GM12878 (cell line): ENCODE data around the gene SLC24A3. TPM values are rescaled to one million over a fixed set of nuclear protein-coding genes. Genes with fewer than 3 reads are reported as not detected.

Source experiments
- ATAC-seq: fragments of 200-7000 bp; cut with Tn5 transposase; 3 replicates; pipeline ENCODE4 v1.9.1; 2020; ENCODE audit warnings: mild to moderate bottlenecking, moderate library complexity
- BruUV-seq: library from RNA; stranded (reverse); fragments of 400-500 nt; replicated peaks from 2 replicates; lab custom pipeline; 2021; lab: Mats Ljungman, UMichigan
- CTCF ChIA-PET: fragments of 300-600 bp; sonication (Branson Sonifier 250); formaldehyde crosslinking; extraction: SDS; loops from one replicate; lab custom pipeline; 2021; ENCODE audit warnings: inconsistent platforms; lab: Yijun Ruan, JAX
- POLR2A ChIA-PET: fragments of 350-600 bp; formaldehyde crosslinking; extraction: SDS; loops from one replicate; lab custom pipeline; 2021; ENCODE audit warnings: inconsistent platforms; lab: Charles Lee
- RAD21 ChIA-PET: fragments of 300-600 bp; sonication (Branson Sonifier 250); formaldehyde crosslinking; loops from one replicate; lab custom pipeline; 2023; ENCODE audit warnings: antibody characterized with exemption; ENCODE audit not compliant: unreplicated experiment; lab: Charles Lee
- SMC1A ChIA-PET: fragments of 300-600 bp; sonication (Branson Sonifier 250); formaldehyde crosslinking; loops from one replicate; lab custom pipeline; 2023; ENCODE audit not compliant: unreplicated experiment, uncharacterized antibody; lab: Charles Lee
- DNase-seq: peaks from one replicate; pipeline ENCODE4 v3.0.0-alpha.2; 2011; ENCODE audit warnings: low read depth, low spot score
- FAIRE-seq: peaks from 3 replicates; lab custom pipeline; 2011; peaks lifted over from hg19 to GRCh38; lab: Jason Lieb, UNC
- H2AFZ ChIP-seq: 2 replicates; pipeline ENCODE4 v1.6.0; 2011; ENCODE audit warnings: low read depth, low read length, control low read depth; ENCODE audit not compliant: control insufficient read depth
- H3K27ac ChIP-seq: 2 replicates; pipeline ENCODE4 v1.5.1; 2011; ENCODE audit warnings: control low read depth; ENCODE audit not compliant: control insufficient read depth, insufficient read depth
- H3K27me3 ChIP-seq, 2 experiments: replicated peaks in 1 of 2; 2 replicates each; pipeline versions ENCODE4 v1.6.0 to v1.6.1; 2011; ENCODE audit warnings: low read length in 1 of 2; ENCODE audit not compliant: control insufficient read depth in 2 of 2, insufficient read depth in 2 of 2
- H3K36me3 ChIP-seq, 2 experiments: 2 replicates each; pipeline ENCODE4 v1.5.1; 2011; ENCODE audit warnings: low read length in 1 of 2; ENCODE audit not compliant: control insufficient read depth in 2 of 2, insufficient read depth in 2 of 2
- H3K4me1 ChIP-seq: 2 replicates; pipeline ENCODE4 v1.6.1; 2011; ENCODE audit warnings: mild to moderate bottlenecking, low read length, moderate library complexity, mixed read lengths; ENCODE audit not compliant: control insufficient read depth, insufficient read depth
- H3K4me2 ChIP-seq: 2 replicates; pipeline ENCODE4 v1.6.0; 2011; ENCODE audit warnings: control low read depth; ENCODE audit not compliant: control insufficient read depth, insufficient read depth
- H3K4me3 ChIP-seq: fragments of 200-600 bp; sonication (generic); 2 replicates; pipeline ENCODE4 v1.5.1; 2016
- H3K79me2 ChIP-seq: 2 replicates; pipeline ENCODE4 v1.6.0; 2011; ENCODE audit warnings: low read length; ENCODE audit not compliant: control insufficient read depth, insufficient read depth
- H3K9ac ChIP-seq: 2 replicates; pipeline ENCODE4 v1.8.0; 2011; ENCODE audit warnings: low read length, control low read depth, mixed read lengths; ENCODE audit not compliant: control insufficient read depth, insufficient read depth
- H3K9me3 ChIP-seq: replicated peaks from 3 replicates; pipeline ENCODE4 v1.5.1; 2011; ENCODE audit warnings: mild to moderate bottlenecking, low read length; ENCODE audit not compliant: control insufficient read depth, insufficient read depth
- H4K20me1 ChIP-seq: 2 replicates; pipeline ENCODE4 v1.6.0; 2011; ENCODE audit not compliant: control insufficient read depth, insufficient read depth
- BCL11A ChIP-seq: IDR thresholded peaks from 2 replicates; pipeline ENCODE4 v1.6.1; 2011; ENCODE audit warnings: low read depth, low read length
- CREB1 ChIP-seq: IDR thresholded peaks from 2 replicates; pipeline ENCODE4 v1.6.1; 2012; ENCODE audit warnings: low read depth, mild to moderate bottlenecking, inconsistent platforms
- E2F4 ChIP-seq: IDR thresholded peaks from 2 replicates; pipeline ENCODE4 v1.6.1; 2012; ENCODE audit warnings: low read depth, low read length, improper control_type of control experiment
- IKZF1 ChIP-seq: fragments of 450-650 bp; conservative IDR thresholded peaks from 2 replicates; pipeline ENCODE4 v1.6.1; 2017; ENCODE audit warnings: antibody characterized with exemption, mild to moderate bottlenecking
- IRF5 ChIP-seq: fragments of 450-650 bp; IDR thresholded peaks from 2 replicates; pipeline ENCODE4 v1.6.1; 2017; ENCODE audit warnings: borderline replicate concordance
- JUND ChIP-seq: IDR thresholded peaks from 2 replicates; pipeline ENCODE4 v1.6.1; 2012; ENCODE audit warnings: low read depth, mild to moderate bottlenecking, low read length, improper control_type of control experiment, moderate library complexity
- MTA3 ChIP-seq: IDR thresholded peaks from 2 replicates; pipeline ENCODE4 v1.6.1; 2012; ENCODE audit warnings: low read length, inconsistent platforms, borderline replicate concordance
- PKNOX1 ChIP-seq: fragments of 450-650 bp; IDR thresholded peaks from 2 replicates; pipeline ENCODE4 v1.6.1; 2016; ENCODE audit warnings: mild to moderate bottlenecking
- RAD21 ChIP-seq: IDR thresholded peaks from 2 replicates; pipeline ENCODE4 v1.6.1; 2011; ENCODE audit warnings: mild to moderate bottlenecking, low read depth, low read length, moderate library complexity; ENCODE audit not compliant: insufficient read depth
- SMAD5 ChIP-seq: IDR thresholded peaks from 2 replicates; pipeline ENCODE4 v1.6.1; 2016; ENCODE audit warnings: antibody characterized with exemption, low read depth
- TAF1 ChIP-seq: IDR thresholded peaks from 2 replicates; pipeline ENCODE4 v1.6.1; 2011; ENCODE audit warnings: mild to moderate bottlenecking, low read depth, low read length, borderline replicate concordance
- WGBS: methylation state at CpG from one replicate; pipeline ENCODE4 v1.1.6; 2016; ENCODE audit warnings: low lambda C conversion rate; ENCODE audit not compliant: insufficient replicate concordance, insufficient coverage; ENCODE audit errors: missing lambda C conversion rate; 5-methylcytosine and 5-hydroxymethylcytosine counted together
- in situ Hi-C: fragments of 300-500 bp; cut with MboI; formaldehyde crosslinking; loops from 9 replicates; pipeline ENCODE4 v1.14.3; 2018; ENCODE audit warnings: mixed read lengths
- intact Hi-C: fragments of 100-400 bp; cut with micrococcal nuclease; formaldehyde crosslinking; loops from one replicate; pipeline ENCODE4 v1.14.2; 2022; ENCODE audit not compliant: unreplicated experiment
- polyA plus RNA-seq, 11 experiments: library from polyadenylated mRNA; depleted of rRNA in 4 of 11; unstranded in 6 of 11; stranded (reverse) in 5 of 11; fragments of >200 nt; fragmentation: Nextera tagmentation in 4 of 11; fragmentation: Illumina TruSeq in 1 of 11; extraction: Ambion mirVana in 4 of 11; extraction: Trizol in 1 of 11; gene quantifications; 1 replicate in 1 of 11; 2 replicates in 10 of 11; pipeline versions ENCODE4 v1.2.1 to v1.2.3, GENCODE V29; 2011 to 2016; ENCODE audit warnings: inconsistent platforms in 2 of 11, missing spikeins in 2 of 11, low read depth in 1 of 11
- total RNA-seq, 4 experiments: library from RNA; depleted of rRNA in 3 of 4; stranded (reverse); fragments of >200 nt in 3 of 4; fragmentation: Illumina TruSeq in 1 of 4; extraction: Trizol in 1 of 4; gene quantifications; 2 replicates each; pipeline versions ENCODE4 v1.2.1 to v1.2.3, GENCODE V29; 2013 to 2021

The SLC24A3 gene
- total and polyA plus RNA-seq, 10 of the 15 experiments (the other 5 are each of a cell fraction or from before 2014, with no cell fraction given), result 0.04 TPM; not detected in 9

- TF ChIP-seq CREB1, result no peak
Observed at GRCh38 chr20:19599200-19599599, 386.8 kb downstream of the SLC24A3 start (continued).

GRCh38 chr20:19600042-19600441 is 387.6 kb downstream of the SLC24A3 start:
- no peak overlapping the region for H3K4me3 ChIP-seq
- DNase-seq, result no peak
- no peak overlapping the region for H2AFZ ChIP-seq
- H3K4me2 ChIP-seq, result no peak overlapping the region
- in situ Hi-C loops, result no loop called here
- ATAC-seq, result no peak
- H3K36me3 ChIP-seq, result no peaks in the 10 kb centered on the region
- peaks cover 3% of the 10 kb centered on the region; the same call in 1 of the 2 replicates for H4K20me1 ChIP-seq
- RAD21 ChIA-PET, result no interaction called here
- H3K27me3 ChIP-seq, result 0 out of 4 replicates have a peak, but pooled peaks cover 0 to 3% of the 10 kb centered on the region in 2 experiments
- WGBS, result 33% methylated on average over 7 of the region's 7 CpGs
- no peaks in the 10 kb centered on the region for H3K79me2 ChIP-seq
- H3K27ac ChIP-seq, result no peak overlapping the region
- intact Hi-C loops, result no loop called here
- FAIRE-seq, result no peak
- no peaks in the 10 kb centered on the region for H3K9me3 ChIP-seq
- TF ChIP-seq RAD21, result no peak
- TF ChIP-seq TAF1, result no peak
- TF ChIP-seq, all 136 proteins: peak for 0
- SMC1A ChIA-PET, result interaction anchor here (1.5 kb wide), 1 partner anchor 61 kb away, joined by 3 read pairs; no protein-coding TSS in a partner anchor
- POLR2A ChIA-PET, result no interaction called here
- BruUV-seq, result no TSS peak
- Histone ChIP-seq H3K9ac (no peak overlapping the region), H3K4me1 (no peaks in the 10 kb centered on the region)
- CTCF ChIA-PET, result interaction anchor here (1.1 kb wide), 1 partner anchor 63 kb away, joined by 5 read pairs; no protein-coding TSS in a partner anchor

- ATAC-seq, result no peak
- in situ Hi-C loops (no loop called here), intact Hi-C loops (no loop called here)
- TF ChIP-seq BCL11A (no peak), IRF5 (no peak), IKZF1 (no peak), MTA3 (no peak), PKNOX1 (no peak), E2F4 (no peak), SMAD5 (no peak), JUND (no peak)
Observed at GRCh38 chr20:19601126-19601810, 388.8 kb downstream of the SLC24A3 start.

More at GRCh38 chr20:19601126-19601810, 388.8 kb downstream of the SLC24A3 start:
- DNase-seq, result no peak
- POLR2A ChIA-PET, result no interaction called here
- BruUV-seq, result no TSS peak
- peaks cover 3% of the 10 kb centered on the region; the same call in 1 of the 2 replicates for H4K20me1 ChIP-seq
- CTCF ChIA-PET, result no interaction called here
- no peaks in the 10 kb centered on the region for H3K79me2 ChIP-seq
- RAD21 ChIA-PET, result no interaction called here
- WGBS, result 13% methylated on average over 9 of the region's 9 CpGs
- no peak overlapping the region for H3K4me3 ChIP-seq
- H3K36me3 ChIP-seq, result no peaks in the 10 kb centered on the region
- no peaks in the 10 kb centered on the region for H3K4me1 ChIP-seq
- H2AFZ ChIP-seq, result no peak overlapping the region
- no peak overlapping the region for H3K27ac ChIP-seq
- no peaks in the 10 kb centered on the region for H3K9me3 ChIP-seq
- peaks cover 0 to 3% of the 10 kb centered on the region in 2 experiments; a peak in 1 of 4 replicates for H3K27me3 ChIP-seq
- no peak for FAIRE-seq
- no peak overlapping the region for H3K4me2 ChIP-seq
- H3K9ac ChIP-seq, result no peak overlapping the region
- SMC1A ChIA-PET, result interaction anchor here (0.6 to 0.9 kb wide), 2 partner anchors 17 to 21 kb away, joined by 3 read pairs; no protein-coding TSS in a partner anchor
